Panc1 (cell line): ENCODE measurements around the gene KCNQ1. TPM values are rescaled to one million over a fixed set of nuclear protein-coding genes. Genes with fewer than 3 reads are reported as not detected.

Experiments used
- ATAC-seq: fragments of 200-7000 bp; cut with Tn5 transposase; 2 replicates; pipeline ENCODE4 v1.9.1; 2020; ENCODE audit warnings: mild to moderate bottlenecking, moderate library complexity
- BruUV-seq: library from RNA; stranded (reverse); fragments of 400-500 nt; replicated peaks from 2 replicates; lab custom pipeline; 2021; lab: Mats Ljungman, UMichigan
- CTCF ChIA-PET: fragments of 300-600 bp; sonication (Branson Sonifier 250); formaldehyde crosslinking; loops from one replicate; lab custom pipeline; 2022; ENCODE audit warnings: antibody characterized with exemption; lab: Charles Lee
- POLR2A ChIA-PET: fragments of 300-600 bp; sonication (Branson Sonifier 250); formaldehyde crosslinking; loops from one replicate; lab custom pipeline; 2022; ENCODE audit warnings: antibody characterized with exemption; lab: Charles Lee
- DNase-seq: peaks from one replicate; pipeline ENCODE4 v3.0.0-alpha.2; 2010; ENCODE audit warnings: low read depth, low spot score
- H3K27ac ChIP-seq: 2 replicates; pipeline ENCODE4 v1.5.1; 2011; ENCODE audit warnings: mild to moderate bottlenecking, low read length, inconsistent platforms
- H3K27me3 ChIP-seq: fragments of 200-500 bp; sonication (Bioruptor generic); 2 replicates; pipeline ENCODE4 v1.6.0; 2014; ENCODE audit warnings: low read length, inconsistent platforms; ENCODE audit not compliant: control insufficient read depth, insufficient read depth
- H3K36me3 ChIP-seq: fragments of 200-500 bp; sonication (Bioruptor generic); 2 replicates; pipeline ENCODE4 v1.5.1; 2014; ENCODE audit warnings: inconsistent platforms, mild to moderate bottlenecking, low read length, moderate library complexity; ENCODE audit not compliant: control insufficient read depth, insufficient read depth
- H3K4me1 ChIP-seq: 2 replicates; pipeline ENCODE4 v1.5.1; 2011; ENCODE audit warnings: inconsistent platforms, mild to moderate bottlenecking, low read length, moderate library complexity; ENCODE audit not compliant: control insufficient read depth, insufficient read depth
- H3K4me3 ChIP-seq, 2 experiments: 2 replicates each; pipeline ENCODE4 v1.5.1; 2011 to 2012; ENCODE audit warnings: low read depth in 2 of 2, low read length in 2 of 2, mild to moderate bottlenecking in 2 of 2, inconsistent platforms in 1 of 2, moderate library complexity in 1 of 2
- H3K9me3 ChIP-seq: fragments of 200-500 bp; sonication (Bioruptor generic); 2 replicates; pipeline ENCODE4 v1.5.1; 2014; ENCODE audit warnings: low read depth, mild to moderate bottlenecking, inconsistent platforms, low read length, moderate library complexity; ENCODE audit not compliant: control insufficient read depth, insufficient read depth
- CTCF ChIP-seq: fragments of 450-650 bp; IDR thresholded peaks from 2 replicates; pipeline ENCODE4 v1.5.1; 2017; ENCODE audit warnings: mild to moderate bottlenecking
- POLR2AphosphoS5 ChIP-seq: IDR thresholded peaks from 2 replicates; pipeline ENCODE4 v1.6.1; 2012; ENCODE audit warnings: mild to moderate bottlenecking, low read depth, low read length, moderate library complexity
- SIN3A ChIP-seq: IDR thresholded peaks from 2 replicates; pipeline ENCODE4 v1.6.1; 2012; ENCODE audit warnings: low read depth, mild to moderate bottlenecking, low read length, moderate library complexity, borderline replicate concordance; ENCODE audit not compliant: insufficient read depth
- TCF7L2 ChIP-seq: IDR thresholded peaks from 2 replicates; pipeline ENCODE4 v1.6.1; 2011; ENCODE audit warnings: mild to moderate bottlenecking, low read depth, low read length, inconsistent platforms
- in situ Hi-C: cut with HindIII; loops from 2 replicates; pipeline ENCODE4 v1.10.0; 2016; ENCODE audit warnings: low sequenced_read_pairs, low pct_unique_long_range_greater_than_20kb
- intact Hi-C: fragments of 100-400 bp; cut with micrococcal nuclease; formaldehyde crosslinking; loops from one replicate; pipeline ENCODE4 v1.10.0; 2022; ENCODE audit not compliant: unreplicated experiment
- total RNA-seq: library from RNA; stranded (reverse); gene quantifications from one replicate; pipeline ENCODE4 v1.2.1, GENCODE V29; 2021; ENCODE audit not compliant: unreplicated experiment
- TF ChIP-seq, protein P1 (sequence below), 2 experiments: IDR thresholded peaks; 2 replicates each; pipeline ENCODE4 v1.6.1; 2011 to 2012; ENCODE audit warnings: low read depth in 2 of 2, control low read depth in 1 of 2, low read length in 1 of 2, mild to moderate bottlenecking in 1 of 2, moderate library complexity in 1 of 2; ENCODE audit not compliant: insufficient read depth in 1 of 2

KCNQ1 gene
- total RNA-seq, 1 experiment from 2014 or later, result 1.0 TPM

GRCh38 chr11:2518983-2519340 lies 74.2 kb downstream of the KCNQ1 start:
- CTCF ChIA-PET, result no interaction called here
- Histone ChIP-seq H3K27ac (no peak overlapping the region), H3K4me3 (no peak overlapping the region), H3K9me3 (no peaks in the 10 kb centered on the region), H3K27me3 (no peaks in the 10 kb centered on the region; the same call in 1 of the 2 replicates), H3K4me1 (no peaks in the 10 kb centered on the region), H3K36me3 (no peaks in the 10 kb centered on the region)
- in situ Hi-C loops (no loop called here), intact Hi-C loops (no loop called here)
- ATAC-seq (peak; percentile 9; the same call in 1 of the 2 replicates), DNase-seq (no peak)
- BruUV-seq, result no TSS peak
- TF ChIP-seq CTCF (no peak), TCF7L2 (no peak), POLR2AphosphoS5 (no peak), SIN3A (no peak)
- TF ChIP-seq, protein P1, sequence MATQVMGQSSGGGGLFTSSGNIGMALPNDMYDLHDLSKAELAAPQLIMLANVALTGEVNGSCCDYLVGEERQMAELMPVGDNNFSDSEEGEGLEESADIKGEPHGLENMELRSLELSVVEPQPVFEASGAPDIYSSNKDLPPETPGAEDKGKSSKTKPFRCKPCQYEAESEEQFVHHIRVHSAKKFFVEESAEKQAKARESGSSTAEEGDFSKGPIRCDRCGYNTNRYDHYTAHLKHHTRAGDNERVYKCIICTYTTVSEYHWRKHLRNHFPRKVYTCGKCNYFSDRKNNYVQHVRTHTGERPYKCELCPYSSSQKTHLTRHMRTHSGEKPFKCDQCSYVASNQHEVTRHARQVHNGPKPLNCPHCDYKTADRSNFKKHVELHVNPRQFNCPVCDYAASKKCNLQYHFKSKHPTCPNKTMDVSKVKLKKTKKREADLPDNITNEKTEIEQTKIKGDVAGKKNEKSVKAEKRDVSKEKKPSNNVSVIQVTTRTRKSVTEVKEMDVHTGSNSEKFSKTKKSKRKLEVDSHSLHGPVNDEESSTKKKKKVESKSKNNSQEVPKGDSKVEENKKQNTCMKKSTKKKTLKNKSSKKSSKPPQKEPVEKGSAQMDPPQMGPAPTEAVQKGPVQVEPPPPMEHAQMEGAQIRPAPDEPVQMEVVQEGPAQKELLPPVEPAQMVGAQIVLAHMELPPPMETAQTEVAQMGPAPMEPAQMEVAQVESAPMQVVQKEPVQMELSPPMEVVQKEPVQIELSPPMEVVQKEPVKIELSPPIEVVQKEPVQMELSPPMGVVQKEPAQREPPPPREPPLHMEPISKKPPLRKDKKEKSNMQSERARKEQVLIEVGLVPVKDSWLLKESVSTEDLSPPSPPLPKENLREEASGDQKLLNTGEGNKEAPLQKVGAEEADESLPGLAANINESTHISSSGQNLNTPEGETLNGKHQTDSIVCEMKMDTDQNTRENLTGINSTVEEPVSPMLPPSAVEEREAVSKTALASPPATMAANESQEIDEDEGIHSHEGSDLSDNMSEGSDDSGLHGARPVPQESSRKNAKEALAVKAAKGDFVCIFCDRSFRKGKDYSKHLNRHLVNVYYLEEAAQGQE (IDR thresholded peaks at IDR 0.05; ENCODE audit: insufficient read depth in 1 of 2, low read depth in 2 of 2, low read length in 1 of 2), result no peak
- POLR2A ChIA-PET, result no interaction called here

GRCh38 chr11:2519517-2519861 lies 74.7 kb downstream of the KCNQ1 start:
- intact Hi-C loops (no loop called here), in situ Hi-C loops (no loop called here)
- no peaks in the 10 kb centered on the region for H3K4me1 ChIP-seq
- no peaks in the 10 kb centered on the region; the same call in 1 of the 2 replicates for H3K27me3 ChIP-seq
- CTCF ChIA-PET, result no interaction called here
- no peak overlapping the region for H3K4me3 ChIP-seq
- no peak overlapping the region for H3K27ac ChIP-seq
- DNase-seq, result no peak
- no peaks in the 10 kb centered on the region for H3K9me3 ChIP-seq
- ATAC-seq, result no peak
- no TSS peak for BruUV-seq
- no peaks in the 10 kb centered on the region for H3K36me3 ChIP-seq
- POLR2A ChIA-PET, result no interaction called here
- TF ChIP-seq POLR2AphosphoS5 (no peak), SIN3A (no peak), TCF7L2 (no peak), CTCF (no peak)
- TF ChIP-seq, protein P1 (IDR thresholded peaks at IDR 0.05; ENCODE audit: insufficient read depth in 1 of 2, low read depth in 2 of 2, low read length in 1 of 2), result no peak
